ENCODE measurements around the gene C3AR1. TPM values are rescaled to one million over a fixed set of nuclear protein-coding genes. Genes with fewer than 3 reads are reported as not detected.

The C3AR1 gene
- polyA plus RNA-seq, 2 of the 4 experiments (the other 2 are of a cell fraction) = not detected

DNA sequence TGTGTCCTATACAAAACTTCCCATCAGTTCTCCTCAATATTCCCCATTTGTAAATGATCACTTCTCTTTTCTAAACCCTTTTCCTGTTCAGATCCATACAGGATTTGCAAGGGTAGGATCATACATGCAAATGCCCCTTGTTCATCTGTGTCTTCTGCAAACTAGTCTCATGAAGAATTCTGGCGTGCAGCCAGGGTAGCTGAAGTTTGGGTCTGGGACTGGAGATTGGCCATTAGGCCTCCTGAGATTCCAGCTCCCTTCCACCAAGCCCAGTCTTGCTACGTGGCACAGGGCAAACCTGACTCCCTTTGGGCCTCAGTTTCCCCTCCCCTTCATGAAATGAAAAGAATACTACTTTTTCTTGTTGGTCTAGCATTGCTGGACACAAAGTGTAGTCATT, 11.3 kb downstream of the C3AR1 start:
- CTCF ChIA-PET = interaction anchor here (2.0 to 6.0 kb wide), 2 partner anchors 9 to 23 kb away, joined by 9 to 37 read pairs; no protein-coding TSS in a partner anchor
- POLR2A ChIA-PET = no interaction called here
- no peak overlapping the region for H3K27ac ChIP-seq
- H3K4me2 ChIP-seq = no peak overlapping the region
- H3K4me1 ChIP-seq = no peaks in the 10 kb centered on the region
- H3K4me3 ChIP-seq = no peak overlapping the region
- ATAC-seq (no peak), DNase-seq (ENCODE audit: low read depth in 1 of 2, low spot score in 1 of 2) (no peak), FAIRE-seq (no peak)
- WGBS (ENCODE audit: missing lambda C conversion rate) = 90% methylated on average over 2 of the region's 2 CpGs
- no peaks in the 10 kb centered on the region for H3K9me3 ChIP-seq
- TF ChIP-seq FOSB (CRISPR knock-in tag; IDR thresholded peaks at IDR 0.05) (no peak), ESRRA (IDR thresholded peaks at IDR 0.05; ENCODE audit: borderline replicate concordance, low read length) (no peak), CEBPB (IDR thresholded peaks at IDR 0.05) (no peak), HOXB13 (CRISPR knock-in tag; IDR thresholded peaks at IDR 0.05; ENCODE audit: low read depth) (no peak), JUN (IDR thresholded peaks at IDR 0.05) (no peak), ZNF302 (CRISPR knock-in tag; IDR thresholded peaks at IDR 0.05) (no peak), ATOH8 (CRISPR knock-in tag; IDR thresholded peaks at IDR 0.05; ENCODE audit: low read depth) (no peak), FOXS1 (CRISPR knock-in tag; IDR thresholded peaks at IDR 0.05) (no peak), MYC (IDR thresholded peaks at IDR 0.05; ENCODE audit: borderline replicate concordance, low read length) (no peak), ZSCAN20 (CRISPR knock-in tag; IDR thresholded peaks at IDR 0.05) (no peak), BHLHE40 (IDR thresholded peaks at IDR 0.05; ENCODE audit: low read depth, low read length) (no peak), RNF2 (IDR thresholded peaks at IDR 0.05; ENCODE audit: borderline replicate concordance, low read depth) (no peak), CHD2 (IDR thresholded peaks at IDR 0.05; ENCODE audit: low read length, partially characterized antibody) (no peak), NFE2L2 (conservative IDR thresholded peaks at IDR 0.05; ENCODE audit: low read length) (no peak), HOXB5 (CRISPR knock-in tag; IDR thresholded peaks at IDR 0.05) (no peak), NR3C1 (IDR thresholded peaks at IDR 0.05) (no peak), HEYL (CRISPR knock-in tag; IDR thresholded peaks at IDR 0.05) (no peak), MAZ (IDR thresholded peaks at IDR 0.05; ENCODE audit: borderline replicate concordance, low read depth, low read length) (no peak)
- TF ChIP-seq, protein P1, sequence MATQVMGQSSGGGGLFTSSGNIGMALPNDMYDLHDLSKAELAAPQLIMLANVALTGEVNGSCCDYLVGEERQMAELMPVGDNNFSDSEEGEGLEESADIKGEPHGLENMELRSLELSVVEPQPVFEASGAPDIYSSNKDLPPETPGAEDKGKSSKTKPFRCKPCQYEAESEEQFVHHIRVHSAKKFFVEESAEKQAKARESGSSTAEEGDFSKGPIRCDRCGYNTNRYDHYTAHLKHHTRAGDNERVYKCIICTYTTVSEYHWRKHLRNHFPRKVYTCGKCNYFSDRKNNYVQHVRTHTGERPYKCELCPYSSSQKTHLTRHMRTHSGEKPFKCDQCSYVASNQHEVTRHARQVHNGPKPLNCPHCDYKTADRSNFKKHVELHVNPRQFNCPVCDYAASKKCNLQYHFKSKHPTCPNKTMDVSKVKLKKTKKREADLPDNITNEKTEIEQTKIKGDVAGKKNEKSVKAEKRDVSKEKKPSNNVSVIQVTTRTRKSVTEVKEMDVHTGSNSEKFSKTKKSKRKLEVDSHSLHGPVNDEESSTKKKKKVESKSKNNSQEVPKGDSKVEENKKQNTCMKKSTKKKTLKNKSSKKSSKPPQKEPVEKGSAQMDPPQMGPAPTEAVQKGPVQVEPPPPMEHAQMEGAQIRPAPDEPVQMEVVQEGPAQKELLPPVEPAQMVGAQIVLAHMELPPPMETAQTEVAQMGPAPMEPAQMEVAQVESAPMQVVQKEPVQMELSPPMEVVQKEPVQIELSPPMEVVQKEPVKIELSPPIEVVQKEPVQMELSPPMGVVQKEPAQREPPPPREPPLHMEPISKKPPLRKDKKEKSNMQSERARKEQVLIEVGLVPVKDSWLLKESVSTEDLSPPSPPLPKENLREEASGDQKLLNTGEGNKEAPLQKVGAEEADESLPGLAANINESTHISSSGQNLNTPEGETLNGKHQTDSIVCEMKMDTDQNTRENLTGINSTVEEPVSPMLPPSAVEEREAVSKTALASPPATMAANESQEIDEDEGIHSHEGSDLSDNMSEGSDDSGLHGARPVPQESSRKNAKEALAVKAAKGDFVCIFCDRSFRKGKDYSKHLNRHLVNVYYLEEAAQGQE (IDR thresholded peaks at IDR 0.05) = no peak
- TF ChIP-seq, protein P2, sequence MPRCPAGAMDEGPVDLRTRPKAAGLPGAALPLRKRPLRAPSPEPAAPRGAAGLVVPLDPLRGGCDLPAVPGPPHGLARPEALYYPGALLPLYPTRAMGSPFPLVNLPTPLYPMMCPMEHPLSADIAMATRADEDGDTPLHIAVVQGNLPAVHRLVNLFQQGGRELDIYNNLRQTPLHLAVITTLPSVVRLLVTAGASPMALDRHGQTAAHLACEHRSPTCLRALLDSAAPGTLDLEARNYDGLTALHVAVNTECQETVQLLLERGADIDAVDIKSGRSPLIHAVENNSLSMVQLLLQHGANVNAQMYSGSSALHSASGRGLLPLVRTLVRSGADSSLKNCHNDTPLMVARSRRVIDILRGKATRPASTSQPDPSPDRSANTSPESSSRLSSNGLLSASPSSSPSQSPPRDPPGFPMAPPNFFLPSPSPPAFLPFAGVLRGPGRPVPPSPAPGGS (IDR thresholded peaks at IDR 0.05) = no peak

- no peak overlapping the region for H3K4me3 ChIP-seq
- no peaks in the 10 kb centered on the region for H3K4me1 ChIP-seq
- 93% methylated on average over 7 of the region's 7 CpGs for WGBS (ENCODE audit: missing lambda C conversion rate)
- FAIRE-seq = no peak
- no peak for ATAC-seq
- POLR2A ChIA-PET = no interaction called here
- H3K27ac ChIP-seq = no peak overlapping the region
- H3K9me3 ChIP-seq = no peaks in the 10 kb centered on the region
- H3K4me2 ChIP-seq = no peak overlapping the region
- DNase-seq (ENCODE audit: low read depth in 1 of 2, low spot score in 1 of 2) = no peak
- CTCF ChIA-PET = interaction anchor here (4.6 kb wide), 1 partner anchor 25 kb away, joined by 22 read pairs; no protein-coding TSS in a partner anchor
- TF ChIP-seq ZNF302 (CRISPR knock-in tag; IDR thresholded peaks at IDR 0.05) = no peak
- TF ChIP-seq, protein P3, sequence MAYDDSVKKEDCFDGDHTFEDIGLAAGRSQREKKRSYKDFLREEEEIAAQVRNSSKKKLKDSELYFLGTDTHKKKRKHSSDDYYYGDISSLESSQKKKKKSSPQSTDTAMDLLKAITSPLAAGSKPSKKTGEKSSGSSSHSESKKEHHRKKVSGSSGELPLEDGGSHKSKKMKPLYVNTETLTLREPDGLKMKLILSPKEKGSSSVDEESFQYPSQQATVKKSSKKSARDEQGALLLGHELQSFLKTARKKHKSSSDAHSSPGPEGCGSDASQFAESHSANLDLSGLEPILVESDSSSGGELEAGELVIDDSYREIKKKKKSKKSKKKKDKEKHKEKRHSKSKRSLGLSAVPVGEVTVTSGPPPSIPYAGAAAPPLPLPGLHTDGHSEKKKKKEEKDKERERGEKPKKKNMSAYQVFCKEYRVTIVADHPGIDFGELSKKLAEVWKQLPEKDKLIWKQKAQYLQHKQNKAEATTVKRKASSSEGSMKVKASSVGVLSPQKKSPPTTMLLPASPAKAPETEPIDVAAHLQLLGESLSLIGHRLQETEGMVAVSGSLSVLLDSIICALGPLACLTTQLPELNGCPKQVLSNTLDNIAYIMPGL (CRISPR knock-in tag; IDR thresholded peaks at IDR 0.05; ENCODE audit: borderline replicate concordance) = no peak
- TF ChIP-seq RAD21 (conservative IDR thresholded peaks at IDR 0.05 in 1 of 2, IDR thresholded peaks at IDR 0.05 in 1 of 2) = no peak
- no peak for TF ChIP-seq ESRRA (IDR thresholded peaks at IDR 0.05; ENCODE audit: borderline replicate concordance, low read length)
- TF ChIP-seq CBX8 (IDR thresholded peaks at IDR 0.05) = no peak
- TF ChIP-seq CTCF (IDR thresholded peaks at IDR 0.05) = no peak
- TF ChIP-seq RARB (CRISPR knock-in tag; IDR thresholded peaks at IDR 0.05) = no peak
- no peak for TF ChIP-seq MAFK (IDR thresholded peaks at IDR 0.05; ENCODE audit: partially characterized antibody)
- no peak for TF ChIP-seq E2F6 (IDR thresholded peaks at IDR 0.05; ENCODE audit: borderline replicate concordance, low read depth)
- TF ChIP-seq HDAC2 (IDR thresholded peaks at IDR 0.05) = no peak
Measured at GRCh38 chr12:8052679-8053078, 13.5 kb downstream of the C3AR1 start.
